ENCODE data around the gene KCNAB2.
A peak's percentile ranks its signal among the peaks of the same experiment; 100 is the strongest.

The KCNAB2 gene

GRCh38 chr1:6052543-6053205 lies 7.0 kb downstream of the KCNAB2 start:
- TF ChIP-seq ZFP3 (CRISPR knock-in tag; IDR thresholded peaks at IDR 0.05) (0 out of 2 replicates have a peak, but pooled peaks have one; percentile 60), GLIS3 (CRISPR knock-in tag; IDR thresholded peaks at IDR 0.05) (no peak), SNAI2 (CRISPR knock-in tag; IDR thresholded peaks at IDR 0.05) (peak; percentile 79; the same call in 1 of the 2 replicates), ZNF8 (CRISPR knock-in tag; IDR thresholded peaks at IDR 0.05) (no peak)
- ATAC-seq, result peak; percentile 78

GRCh38 chr1:6053206-6053546 lies 7.5 kb downstream of the KCNAB2 start:
- ATAC-seq, result no peak
- no peak for TF ChIP-seq CSRNP3 (CRISPR knock-in tag; IDR thresholded peaks at IDR 0.05)

- no peak for ATAC-seq
- TF ChIP-seq ESRRG (CRISPR knock-in tag; IDR thresholded peaks at IDR 0.05), result no peak
- TF ChIP-seq GLIS3 (CRISPR knock-in tag; IDR thresholded peaks at IDR 0.05), result no peak
- no peak for TF ChIP-seq ARNTL (CRISPR knock-in tag; IDR thresholded peaks at IDR 0.05; ENCODE audit: borderline replicate concordance, low read depth)
- TF ChIP-seq ZNF8 (CRISPR knock-in tag; IDR thresholded peaks at IDR 0.05), result no peak
- TF ChIP-seq OSR1 (CRISPR knock-in tag; IDR thresholded peaks at IDR 0.05), result no peak
These were observed 8.9 kb downstream of the KCNAB2 start for GRCh38 chr1:6054596-6054995.

- TF ChIP-seq CREB5 (CRISPR knock-in tag; IDR thresholded peaks at IDR 0.05; ENCODE audit: low read depth) (no peak), ZNF565 (CRISPR knock-in tag; conservative IDR thresholded peaks at IDR 0.05; ENCODE audit: low read depth) (no peak), TCF4 (CRISPR knock-in tag; IDR thresholded peaks at IDR 0.05; ENCODE audit: borderline replicate concordance) (no peak), TSHZ2 (CRISPR knock-in tag; IDR thresholded peaks at IDR 0.05) (no peak), ISL1 (CRISPR knock-in tag; IDR thresholded peaks at IDR 0.05) (no peak), POU6F1 (CRISPR knock-in tag; IDR thresholded peaks at IDR 0.05; ENCODE audit: borderline replicate concordance, low read depth) (no peak), CSDC2 (CRISPR knock-in tag; IDR thresholded peaks at IDR 0.05) (no peak), ESRRG (CRISPR knock-in tag; IDR thresholded peaks at IDR 0.05) (no peak), ZFP30 (CRISPR knock-in tag; IDR thresholded peaks at IDR 0.05) (no peak), GLIS3 (CRISPR knock-in tag; IDR thresholded peaks at IDR 0.05) (no peak), TOX (CRISPR knock-in tag; IDR thresholded peaks at IDR 0.05; ENCODE audit: borderline replicate concordance) (no peak), ZNF70 (CRISPR knock-in tag; IDR thresholded peaks at IDR 0.05) (no peak), CSRNP3 (CRISPR knock-in tag; IDR thresholded peaks at IDR 0.05) (no peak), PATZ1 (CRISPR knock-in tag; IDR thresholded peaks at IDR 0.05; ENCODE audit: borderline replicate concordance) (no peak), RARB (CRISPR knock-in tag; IDR thresholded peaks at IDR 0.05) (no peak), ZFP3 (CRISPR knock-in tag; IDR thresholded peaks at IDR 0.05) (no peak), ZC3H10 (CRISPR knock-in tag; IDR thresholded peaks at IDR 0.05) (no peak), BACH2 (CRISPR knock-in tag; IDR thresholded peaks at IDR 0.05; ENCODE audit: borderline replicate concordance) (no peak)
- no peak for ATAC-seq
These were observed 10.9 kb downstream of the KCNAB2 start for GRCh38 chr1:6056572-6056948.

All from SK-N-SH treated with all-trans-retinoic acid at 6 μM for 48 hours (cell line).